GM13977 (cell line): ENCODE data around the gene CTXN1.
"Not testable (repeated sequence)": the region's sequence is repeated elsewhere in the genome, so short reads cannot be mapped to it uniquely, and the experiment has no call there.

Experiments
- DNase-seq: peaks from one replicate; pipeline ENCODE4 v3.0.0; 2012; ENCODE audit warnings: low spot score
- CTCF ChIP-seq: IDR thresholded peaks from 2 replicates; pipeline ENCODE4 v1.5.1; 2012; ENCODE audit warnings: mild to moderate bottlenecking, control low read depth; ENCODE audit not compliant: insufficient read depth; ENCODE audit errors: extremely low read depth, missing control alignments
- in situ Hi-C: fragments of 300-500 bp; cut with MboI; formaldehyde crosslinking; loops from one replicate; pipeline ENCODE4 v1.12.0; 2022; ENCODE audit warnings: low sequenced_read_pairs, low pct_unique_long_range_greater_than_20kb, mixed read lengths, inconsistent platforms; ENCODE audit not compliant: unreplicated experiment

CTXN1 gene

GRCh38 chr19:7961920-7962626 lies 36.1 kb upstream of the CTXN1 start:
- no peak for DNase-seq
- TF ChIP-seq CTCF, result no peak
- in situ Hi-C loops, result no loop called here

- in situ Hi-C loops, result not testable (repeated sequence)
Measured at GRCh38 chr19:7961082-7961481, 35.1 kb upstream of the CTXN1 start.

GRCh38 chr19:7959211-7959610 lies 33.3 kb upstream of the CTXN1 start:
- in situ Hi-C loops, result no loop called here
- TF ChIP-seq CTCF, result no peak
- no peak for DNase-seq

More at GRCh38 chr19:7961082-7961481, 35.1 kb upstream of the CTXN1 start:
- not testable (repeated sequence) for DNase-seq

GRCh38 chr19:7955696-7956095 lies 29.8 kb upstream of the CTXN1 start:
- no peak for TF ChIP-seq CTCF
- no peak for DNase-seq
- in situ Hi-C loops, result no loop called here

- no peak for TF ChIP-seq CTCF
- DNase-seq, result no peak
- in situ Hi-C loops, result no loop called here
Measured at GRCh38 chr19:7953576-7953975, 27.6 kb upstream of the CTXN1 start.

- no peak for TF ChIP-seq CTCF
- in situ Hi-C loops, result no loop called here
- DNase-seq, result no peak
Measured at GRCh38 chr19:7953060-7953459, 27.1 kb upstream of the CTXN1 start.

GRCh38 chr19:7947939-7948338 lies 22.0 kb upstream of the CTXN1 start:
- in situ Hi-C loops, result no loop called here
- DNase-seq, result no peak
- no peak for TF ChIP-seq CTCF
